Measurements from ENCODE around the gene PPP4C.

PPP4C gene

DNA sequence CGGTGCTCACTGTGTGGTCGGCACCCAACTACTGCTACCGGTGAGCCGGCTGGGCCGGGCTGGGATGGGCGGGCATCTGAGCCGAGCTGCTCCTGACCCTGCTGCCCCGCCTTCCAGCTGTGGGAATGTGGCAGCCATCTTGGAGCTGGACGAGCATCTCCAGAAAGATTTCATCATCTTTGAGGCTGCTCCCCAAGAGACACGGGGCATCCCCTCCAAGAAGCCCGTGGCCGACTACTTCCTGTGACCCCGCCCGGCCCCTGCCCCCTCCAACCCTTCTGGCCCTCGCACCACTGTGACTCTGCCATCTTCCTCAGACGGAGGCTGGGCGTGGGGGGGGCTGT is 9.0 kb downstream of the PPP4C start:
- no peaks in the 10 kb centered on the region for H3K27me3 ChIP-seq (ENCODE audit: control insufficient read depth, insufficient read depth, low read length)
- H3K9ac ChIP-seq (ENCODE audit: low read length): no peak overlapping the region
- H3K4me3 ChIP-seq (ENCODE audit: low read length): no peak overlapping the region
- no peaks in the 10 kb centered on the region for H3K9me3 ChIP-seq (ENCODE audit: control insufficient read depth, low read depth, low read length)
- no peak overlapping the region for H3K27ac ChIP-seq (ENCODE audit: low read length)
- H3K4me1 ChIP-seq (ENCODE audit: control insufficient read depth, low read depth, low read length): no peaks in the 10 kb centered on the region
- H3K36me3 ChIP-seq (ENCODE audit: control insufficient read depth, low read depth, low read length): peaks cover 41% of the 10 kb centered on the region

DNA sequence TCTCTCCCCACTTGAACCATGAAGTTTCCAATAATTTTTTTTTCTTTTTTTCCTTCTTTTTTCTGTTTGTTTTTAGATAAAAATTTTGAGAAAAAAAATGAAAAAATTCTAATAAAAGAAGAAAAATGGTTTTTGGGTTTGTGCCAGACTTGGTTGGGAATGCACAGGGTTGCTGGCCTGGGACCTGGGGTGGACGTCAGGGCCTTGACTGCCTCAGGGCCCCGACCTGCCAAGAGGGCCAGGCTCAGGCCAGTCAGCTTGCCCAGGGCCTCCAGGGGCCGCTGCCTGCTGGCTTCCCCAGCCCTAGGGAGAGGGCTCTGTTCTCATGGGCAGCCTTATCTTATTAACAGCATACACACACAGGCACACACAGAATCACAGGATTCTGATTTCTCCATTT is 9.5 kb downstream of the PPP4C start:
- no peak overlapping the region for H3K27ac ChIP-seq (ENCODE audit: low read length)
- H3K4me3 ChIP-seq (ENCODE audit: low read length): no peak overlapping the region
- no peaks in the 10 kb centered on the region for H3K27me3 ChIP-seq (ENCODE audit: control insufficient read depth, insufficient read depth, low read length)
- peaks cover 36% of the 10 kb centered on the region for H3K36me3 ChIP-seq (ENCODE audit: control insufficient read depth, low read depth, low read length)
- no peaks in the 10 kb centered on the region for H3K4me1 ChIP-seq (ENCODE audit: control insufficient read depth, low read depth, low read length)
- no peaks in the 10 kb centered on the region for H3K9me3 ChIP-seq (ENCODE audit: control insufficient read depth, low read depth, low read length)
- no peak overlapping the region for H3K9ac ChIP-seq (ENCODE audit: low read length)

DNA sequence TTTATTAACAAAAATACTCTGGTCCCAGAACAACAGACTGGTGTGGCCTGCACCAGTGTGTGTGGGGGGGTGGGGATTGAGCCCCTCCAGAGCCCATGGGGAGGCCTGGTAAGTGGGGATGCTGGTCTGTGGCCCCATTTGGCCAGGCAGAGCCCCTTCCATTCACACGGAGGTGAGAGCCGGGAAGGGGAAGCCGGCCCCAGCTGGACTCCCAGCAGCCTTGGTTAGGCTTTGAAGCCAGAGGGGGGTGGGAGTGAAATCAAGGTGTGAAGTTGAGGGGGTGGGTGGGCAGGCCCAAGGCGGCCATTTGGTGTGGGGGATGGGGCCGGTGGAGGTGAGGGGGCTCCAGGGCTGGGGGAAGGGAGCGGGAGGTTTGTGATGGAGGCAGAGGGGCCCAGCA is 10.0 kb downstream of the PPP4C start:
- Histone ChIP-seq H3K9me3 (ENCODE audit: control insufficient read depth, low read depth, low read length) (no peaks in the 10 kb centered on the region), H3K27ac (ENCODE audit: low read length) (no peak overlapping the region), H3K27me3 (ENCODE audit: control insufficient read depth, insufficient read depth, low read length) (no peaks in the 10 kb centered on the region), H3K4me1 (ENCODE audit: control insufficient read depth, low read depth, low read length) (no peaks in the 10 kb centered on the region), H3K9ac (ENCODE audit: low read length) (no peak overlapping the region), H3K4me3 (ENCODE audit: low read length) (no peak overlapping the region), H3K36me3 (ENCODE audit: control insufficient read depth, low read depth, low read length) (peaks cover 36% of the 10 kb centered on the region)

DNA sequence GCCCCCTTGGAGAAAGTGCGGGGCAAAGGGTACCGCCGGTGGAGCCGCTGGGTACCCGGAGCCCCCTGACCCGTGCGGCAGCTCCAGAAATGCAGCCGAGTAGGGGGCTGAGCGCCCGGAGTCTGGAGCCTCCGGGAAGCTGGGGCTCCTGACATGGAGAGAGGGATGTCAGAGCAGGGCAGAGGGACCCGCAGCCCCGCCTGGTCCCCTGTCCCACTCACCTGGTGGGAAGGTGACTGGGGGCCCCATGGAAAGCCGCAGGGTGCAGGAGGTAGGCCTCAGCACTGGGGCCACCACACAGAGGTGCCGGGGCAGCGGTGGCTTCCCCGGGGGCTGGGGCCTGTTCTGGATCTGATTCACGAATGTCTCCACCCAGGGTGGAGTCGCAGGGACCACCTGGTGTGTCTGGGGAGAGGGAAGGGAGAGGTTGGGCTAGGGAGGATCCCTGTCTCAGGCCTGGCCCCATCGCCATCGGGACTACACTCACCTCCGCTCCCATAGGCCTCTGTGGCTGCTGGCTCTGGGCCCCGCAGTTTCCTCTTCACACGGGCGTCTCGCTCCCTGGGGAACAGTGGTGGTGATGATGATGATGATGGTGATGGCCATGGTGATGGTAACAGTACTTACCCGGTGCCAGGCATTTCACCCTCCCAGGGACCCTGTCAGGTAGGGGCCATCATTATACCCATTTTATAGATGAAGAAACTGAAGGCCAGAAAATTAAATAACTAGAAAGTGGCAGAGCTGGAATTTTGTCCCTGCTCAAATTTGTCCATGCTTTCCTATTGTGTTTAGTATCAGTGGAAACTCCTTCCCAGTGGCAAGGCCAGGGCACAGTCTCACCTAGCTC is 10.7 kb downstream of the PPP4C start:
- no peak overlapping the region for H3K9ac ChIP-seq (ENCODE audit: low read length)
- H3K27me3 ChIP-seq (ENCODE audit: control insufficient read depth, insufficient read depth, low read length): no peaks in the 10 kb centered on the region
- H3K4me1 ChIP-seq (ENCODE audit: control insufficient read depth, low read depth, low read length): no peaks in the 10 kb centered on the region
- no peaks in the 10 kb centered on the region for H3K9me3 ChIP-seq (ENCODE audit: control insufficient read depth, low read depth, low read length)
- no peak overlapping the region for H3K27ac ChIP-seq (ENCODE audit: low read length)
- H3K36me3 ChIP-seq (ENCODE audit: control insufficient read depth, low read depth, low read length): peaks cover 31% of the 10 kb centered on the region
- no peak overlapping the region for H3K4me3 ChIP-seq (ENCODE audit: low read length)

DNA sequence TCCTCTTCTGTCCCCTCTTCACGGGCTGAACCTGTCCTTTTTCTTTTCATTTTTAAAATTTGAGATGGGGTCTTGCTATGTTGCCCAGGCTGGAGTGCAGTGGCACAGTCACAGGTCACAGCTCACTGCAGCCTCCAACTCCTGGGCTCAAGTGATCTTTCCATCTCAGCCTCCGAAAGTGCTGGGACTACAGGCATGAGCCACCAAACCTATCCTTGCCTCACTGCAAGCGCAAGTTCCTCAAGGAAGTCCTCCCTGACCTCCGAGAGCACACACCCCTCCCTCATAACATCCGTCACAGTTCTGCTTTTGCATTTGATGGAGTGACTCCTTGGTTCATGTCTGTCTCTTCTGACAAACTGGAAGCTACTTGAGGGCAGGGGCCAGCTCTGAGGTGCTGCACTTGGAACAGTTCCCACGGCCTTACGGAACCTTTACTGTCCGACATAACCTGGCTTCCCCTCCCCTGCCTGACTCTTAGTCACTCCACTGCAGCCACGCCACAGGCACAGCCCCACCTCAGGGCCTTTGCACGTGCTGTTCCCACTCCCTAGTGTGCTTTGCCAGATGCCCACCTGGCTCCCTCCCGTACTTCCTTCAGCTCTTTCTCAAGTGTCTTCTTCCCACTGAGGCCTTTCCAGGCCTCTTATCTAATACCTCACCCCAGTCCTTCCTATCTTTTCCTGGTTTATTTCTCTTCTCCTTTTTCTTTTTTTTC is 11.5 kb downstream of the PPP4C start:
- Histone ChIP-seq H3K4me3 (ENCODE audit: low read length) (no peak overlapping the region), H3K4me1 (ENCODE audit: control insufficient read depth, low read depth, low read length) (no peaks in the 10 kb centered on the region), H3K27me3 (ENCODE audit: control insufficient read depth, insufficient read depth, low read length) (no peaks in the 10 kb centered on the region), H3K36me3 (ENCODE audit: control insufficient read depth, low read depth, low read length) (peaks cover 26% of the 10 kb centered on the region), H3K9ac (ENCODE audit: low read length) (no peak overlapping the region), H3K27ac (ENCODE audit: low read length) (no peak overlapping the region), H3K9me3 (ENCODE audit: control insufficient read depth, low read depth, low read length) (no peaks in the 10 kb centered on the region)

DNA sequence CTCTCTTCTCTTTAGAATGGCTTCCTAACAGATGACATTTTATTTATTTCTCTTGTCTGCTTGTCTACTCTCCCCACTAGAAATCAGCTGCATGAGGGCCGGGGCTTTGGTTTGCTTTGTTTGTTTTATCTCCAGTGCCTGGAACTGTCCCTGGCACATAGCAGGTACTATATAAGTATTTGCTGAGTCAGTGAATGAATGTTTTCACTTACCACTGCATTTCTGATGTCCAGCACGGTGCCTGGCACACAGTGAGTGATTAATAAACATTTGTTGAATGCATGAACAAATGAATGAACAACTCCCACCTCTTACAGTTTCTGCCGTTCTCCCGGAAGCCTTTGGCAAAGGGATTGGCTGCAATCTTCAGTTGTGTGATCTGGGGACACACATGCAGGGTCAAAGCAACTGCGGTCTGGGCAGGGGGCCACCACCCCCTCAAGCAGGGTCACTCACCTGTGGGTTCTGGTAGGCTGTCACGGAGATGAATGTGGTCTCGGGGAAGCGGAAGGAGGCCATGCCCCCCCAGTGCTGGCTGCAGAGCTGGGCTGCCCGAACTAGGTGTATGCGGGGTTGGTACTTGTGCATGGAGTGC is 12.5 kb downstream of the PPP4C start:
- Histone ChIP-seq H3K36me3 (ENCODE audit: control insufficient read depth, low read depth, low read length) (peaks cover 20% of the 10 kb centered on the region), H3K4me3 (ENCODE audit: low read length) (no peak overlapping the region), H3K27me3 (ENCODE audit: control insufficient read depth, insufficient read depth, low read length) (no peaks in the 10 kb centered on the region), H3K9me3 (ENCODE audit: control insufficient read depth, low read depth, low read length) (no peaks in the 10 kb centered on the region), H3K4me1 (ENCODE audit: control insufficient read depth, low read depth, low read length) (no peaks in the 10 kb centered on the region), H3K9ac (ENCODE audit: low read length) (no peak overlapping the region), H3K27ac (ENCODE audit: low read length) (no peak overlapping the region)

DNA sequence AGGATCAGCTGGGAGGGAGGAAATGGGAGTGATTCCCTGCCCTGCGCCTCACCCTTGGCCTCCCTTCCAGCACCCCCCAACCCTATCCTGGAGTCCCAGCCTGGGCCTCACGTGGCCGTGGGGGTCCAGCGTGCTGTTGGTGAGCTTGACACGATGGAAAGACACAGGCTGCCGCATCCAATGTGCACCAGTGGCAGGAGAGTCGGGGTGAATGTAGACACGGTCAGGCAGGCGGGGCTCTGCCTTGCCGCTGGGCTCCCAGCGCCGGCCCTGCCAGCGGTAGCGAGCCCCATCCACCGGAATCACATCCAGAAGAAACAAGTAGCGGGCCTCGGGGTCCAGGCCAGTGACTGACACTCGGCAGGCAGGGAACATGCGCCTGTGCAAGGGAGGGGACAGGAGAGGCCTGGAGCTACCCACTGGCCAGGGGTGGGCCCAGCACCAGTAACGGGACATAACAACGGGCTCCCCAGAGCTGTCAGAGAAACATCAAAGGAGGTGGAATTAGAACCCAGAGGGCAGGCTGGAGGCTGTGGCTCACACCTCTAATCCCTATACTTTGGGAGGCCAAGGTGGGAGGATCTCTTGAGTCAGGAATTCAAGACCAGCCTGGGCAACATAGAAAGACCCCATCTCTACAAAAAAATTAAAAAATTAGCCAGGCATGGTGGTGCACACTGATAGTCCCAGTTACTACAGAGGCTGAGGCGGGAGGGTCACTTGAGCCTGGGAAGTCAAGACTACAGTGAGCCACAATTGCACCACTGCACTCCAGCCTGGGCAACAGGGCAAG is 13.2 kb downstream of the PPP4C start:
- Histone ChIP-seq H3K4me3 (ENCODE audit: low read length) (no peak overlapping the region), H3K27ac (ENCODE audit: low read length) (no peak overlapping the region), H3K27me3 (ENCODE audit: control insufficient read depth, insufficient read depth, low read length) (no peaks in the 10 kb centered on the region)

DNA sequence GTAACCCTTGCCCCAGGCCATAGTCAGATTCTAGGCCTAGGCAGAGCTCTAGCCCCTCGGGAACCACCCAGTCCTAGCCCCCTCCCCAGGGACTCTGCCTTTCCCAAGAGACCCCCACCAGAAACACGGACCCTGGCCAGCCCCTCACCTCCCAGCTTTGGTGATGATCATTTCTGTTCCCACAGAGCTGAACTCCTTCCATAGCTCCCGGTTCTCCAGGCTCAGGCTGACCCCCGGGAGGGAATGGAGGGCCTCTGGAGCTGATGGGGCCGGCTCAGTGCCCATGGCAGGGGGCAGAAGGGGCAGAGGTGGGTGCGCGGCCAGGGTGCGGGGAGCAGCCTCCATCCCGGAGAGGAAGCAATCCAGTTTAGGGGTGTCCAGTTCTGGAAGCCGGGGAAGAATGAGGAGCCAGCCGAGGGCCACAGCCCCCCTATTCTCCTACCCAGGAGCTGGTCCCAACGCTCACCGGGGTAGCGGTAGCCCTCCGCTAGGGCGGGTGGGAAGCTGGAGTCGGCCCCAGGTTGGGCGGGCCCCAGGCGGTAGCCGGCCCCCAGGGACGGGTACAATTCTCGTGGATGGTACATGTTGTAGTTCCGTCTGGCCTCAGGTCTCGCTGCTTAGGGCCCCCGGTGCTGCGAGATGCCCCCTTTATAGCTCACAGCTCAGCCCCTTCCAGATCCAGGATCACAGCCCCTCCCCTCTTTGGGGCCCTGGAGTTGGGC is 15.0 kb downstream of the PPP4C start:
- Histone ChIP-seq H3K4me3 (ENCODE audit: low read length) (peak overlapping the region; percentile 85), H3K27ac (ENCODE audit: low read length) (no peak overlapping the region), H3K36me3 (ENCODE audit: control insufficient read depth, low read depth, low read length) (no peaks in the 10 kb centered on the region), H3K9me3 (ENCODE audit: control insufficient read depth, low read depth, low read length) (no peaks in the 10 kb centered on the region), H3K4me1 (ENCODE audit: control insufficient read depth, low read depth, low read length) (peaks cover 5% of the 10 kb centered on the region), H3K9ac (ENCODE audit: low read length) (no peak overlapping the region), H3K27me3 (ENCODE audit: control insufficient read depth, insufficient read depth, low read length) (no peaks in the 10 kb centered on the region)

More for the DNA sequence above, 13.2 kb downstream of the PPP4C start:
- Histone ChIP-seq H3K36me3 (ENCODE audit: control insufficient read depth, low read depth, low read length) (peaks cover 13% of the 10 kb centered on the region), H3K9ac (ENCODE audit: low read length) (no peak overlapping the region), H3K9me3 (ENCODE audit: control insufficient read depth, low read depth, low read length) (no peaks in the 10 kb centered on the region), H3K4me1 (ENCODE audit: control insufficient read depth, low read depth, low read length) (no peaks in the 10 kb centered on the region)

DNA sequence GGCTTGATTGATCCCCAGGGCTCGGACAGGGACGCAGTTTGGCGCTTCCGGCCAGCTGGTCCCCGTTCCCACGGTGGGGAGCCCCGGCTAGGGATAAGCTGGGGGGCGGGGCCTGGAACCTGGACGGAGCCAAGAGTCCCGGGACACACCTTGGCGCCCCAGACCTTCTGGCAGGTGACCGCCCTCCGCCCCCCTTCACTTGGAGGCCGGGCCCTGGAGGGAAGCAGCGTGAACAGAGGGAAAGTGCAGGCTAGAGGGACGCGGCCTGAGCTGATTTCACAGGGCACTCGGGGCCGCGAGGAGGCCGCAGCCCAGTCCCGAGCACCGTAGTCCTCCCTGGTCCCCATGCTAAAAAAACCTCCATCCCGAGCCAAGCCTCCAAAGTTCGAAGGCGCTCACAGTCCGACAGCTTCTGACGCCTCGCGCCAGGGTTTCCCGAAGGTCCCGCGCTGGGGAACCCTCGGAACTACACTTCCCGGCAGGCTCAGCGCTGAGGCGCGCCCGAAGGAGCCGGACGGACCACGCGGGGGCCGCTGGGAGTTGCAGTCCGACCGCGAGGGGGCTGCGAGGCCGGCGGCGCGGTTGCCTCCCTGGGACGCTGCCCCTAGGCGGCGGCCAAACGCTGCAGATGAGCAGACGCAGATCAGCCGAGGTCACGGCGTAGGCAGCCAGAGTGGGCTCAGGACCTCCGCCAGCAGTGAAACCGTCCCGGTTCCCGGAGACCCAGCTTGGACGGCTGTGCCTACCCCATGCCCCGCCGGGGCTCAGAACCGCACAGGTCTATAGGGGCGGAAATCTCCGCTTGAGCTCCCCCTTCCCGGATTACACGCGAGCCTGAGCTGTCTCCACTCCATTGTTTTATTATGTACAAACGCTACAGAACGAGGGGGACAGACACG is 15.9 kb downstream of the PPP4C start, which contains the start of gene TBX6:
Gene TBX6 (minus strand): TSS at position 451 of the 899 bp plus-strand sequence. CDS start 731 bp downstream, outside the sequence.
- Histone ChIP-seq H3K9ac (ENCODE audit: low read length) (peak within 1 kb of the TSS; percentile 86), H3K27me3 (ENCODE audit: control insufficient read depth, insufficient read depth, low read length) (no peaks in the 10 kb centered on the region), H3K36me3 (ENCODE audit: control insufficient read depth, low read depth, low read length) (no peaks in the 10 kb centered on the region), H3K4me1 (ENCODE audit: control insufficient read depth, low read depth, low read length) (peaks cover 5% of the 10 kb centered on the region), H3K4me3 (ENCODE audit: low read length) (peak within 1 kb of the TSS; percentile 85), H3K27ac (ENCODE audit: low read length) (peak within 1 kb of the TSS; percentile 62), H3K9me3 (ENCODE audit: control insufficient read depth, low read depth, low read length) (no peaks in the 10 kb centered on the region)

DNA sequence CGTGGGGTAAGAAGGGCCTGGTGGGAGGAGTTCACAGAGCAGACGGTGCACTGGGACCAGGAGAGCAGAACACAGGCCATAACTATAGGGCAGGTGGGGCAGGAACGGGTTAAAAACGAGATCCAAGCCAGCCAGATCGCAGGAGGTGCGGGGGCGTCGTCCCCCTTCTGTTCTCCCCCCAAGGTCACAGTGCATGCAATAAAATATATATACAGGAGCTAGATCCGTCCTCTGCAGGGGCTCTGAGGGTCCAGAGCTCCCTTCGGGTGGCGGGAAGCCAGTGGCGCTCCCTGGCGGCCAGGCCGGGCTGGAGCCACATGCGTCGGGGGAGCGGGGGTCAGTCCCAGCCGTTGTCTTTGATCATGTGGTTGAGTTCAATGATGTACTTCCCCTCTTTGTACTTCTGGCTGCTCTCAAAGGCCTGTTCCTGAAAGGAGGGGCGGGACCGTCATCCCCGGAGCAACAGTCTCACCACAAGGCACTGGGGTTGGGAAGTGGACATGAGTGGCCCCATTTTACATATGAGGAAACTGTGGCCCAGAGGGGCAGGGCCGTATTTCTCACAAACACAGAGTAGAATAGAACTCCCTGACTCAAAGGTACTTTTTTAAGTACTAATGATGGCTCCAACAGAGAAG is 16.7 kb downstream of the PPP4C start:
- H3K27ac ChIP-seq (ENCODE audit: low read length): peak overlapping the region; percentile 62
- H3K27me3 ChIP-seq (ENCODE audit: control insufficient read depth, insufficient read depth, low read length): no peaks in the 10 kb centered on the region
- peaks cover 5% of the 10 kb centered on the region for H3K4me1 ChIP-seq (ENCODE audit: control insufficient read depth, low read depth, low read length)
- peak overlapping the region; percentile 85 for H3K4me3 ChIP-seq (ENCODE audit: low read length)
- H3K36me3 ChIP-seq (ENCODE audit: control insufficient read depth, low read depth, low read length): no peaks in the 10 kb centered on the region
- peak overlapping the region; percentile 86 for H3K9ac ChIP-seq (ENCODE audit: low read length)
- peaks cover 7% of the 10 kb centered on the region for H3K9me3 ChIP-seq (ENCODE audit: control insufficient read depth, low read depth, low read length)
